Measurements from ENCODE around the gene GRK6. TPM values are rescaled to one million over a fixed set of nuclear protein-coding genes. Genes with fewer than 3 reads are reported as not detected.

Gene GRK6
- polyA plus RNA-seq, 1 donor from 2014 or later = 22.6 TPM

- Histone ChIP-seq H3K27ac (ENCODE audit: low read length) (no peak overlapping the region), H3K4me2 (ENCODE audit: low read length) (no peak overlapping the region), H3K79me2 (replicated peaks; ENCODE audit: insufficient read depth, low read length) (no peaks in the 10 kb centered on the region), H3F3A (ENCODE audit: insufficient read depth, low read length, poor library complexity, severe bottlenecking) (no peaks in the 10 kb centered on the region), H3K36me3 (ENCODE audit: insufficient read depth, low read length) (no peaks in the 10 kb centered on the region), H3K27me3 (ENCODE audit: insufficient read depth, low read depth, low read length) (no peaks in the 10 kb centered on the region), H3K9me2 (ENCODE audit: insufficient read depth, low read length) (no peaks in the 10 kb centered on the region), H4K20me1 (ENCODE audit: insufficient read depth) (no peaks in the 10 kb centered on the region), H3K9ac (ENCODE audit: low read length) (no peak overlapping the region), H3K9me3 (ENCODE audit: low read length) (no peaks in the 10 kb centered on the region), H3K4me3 (ENCODE audit: low read length) (no peak overlapping the region), H2AFZ (ENCODE audit: low read depth, low read length) (no peak overlapping the region)
- TF ChIP-seq EP300 (conservative IDR thresholded peaks at IDR 0.05; ENCODE audit: poor library complexity, severe bottlenecking) (no peak), RAD21 (conservative IDR thresholded peaks at IDR 0.05) (no peak)
Observed at GRCh38 chr5:177434942-177435738, 8.7 kb downstream of the GRK6 start.

DNA sequence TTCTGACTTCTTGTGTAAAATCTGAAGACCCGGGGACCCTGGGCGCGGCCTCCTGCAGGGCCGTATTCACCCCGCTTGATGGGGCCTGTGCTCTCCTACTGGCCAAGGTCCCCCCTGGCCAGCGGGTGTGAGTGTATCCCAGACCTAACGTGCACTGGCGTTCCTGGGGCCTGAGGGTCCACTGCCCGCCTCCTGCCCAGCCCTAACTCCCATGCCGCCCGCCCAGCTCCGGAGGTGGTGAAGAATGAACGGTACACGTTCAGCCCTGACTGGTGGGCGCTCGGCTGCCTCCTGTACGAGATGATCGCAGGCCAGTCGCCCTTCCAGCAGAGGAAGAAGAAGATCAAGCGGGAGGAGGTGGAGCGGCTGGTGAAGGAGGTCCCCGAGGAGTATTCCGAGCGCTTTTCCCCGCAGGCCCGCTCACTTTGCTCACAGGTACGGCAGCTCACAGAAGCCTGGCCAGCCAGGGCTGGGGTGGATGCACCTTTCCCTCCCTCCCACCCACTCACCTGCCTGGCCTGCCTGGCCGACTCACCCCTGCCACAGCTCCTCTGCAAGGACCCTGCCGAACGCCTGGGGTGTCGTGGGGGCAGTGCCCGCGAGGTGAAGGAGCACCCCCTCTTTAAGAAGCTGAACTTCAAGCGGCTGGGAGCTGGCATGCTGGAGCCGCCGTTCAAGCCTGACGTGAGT, 9.5 kb downstream of the GRK6 start:
- no peak overlapping the region for H3K9ac ChIP-seq (ENCODE audit: low read length)
- TF ChIP-seq SMC3 (conservative IDR thresholded peaks at IDR 0.05; ENCODE audit: poor library complexity) = no peak
- no peak for TF ChIP-seq MXI1 (conservative IDR thresholded peaks at IDR 0.05; ENCODE audit: poor library complexity, severe bottlenecking)
- TF ChIP-seq, protein P1, sequence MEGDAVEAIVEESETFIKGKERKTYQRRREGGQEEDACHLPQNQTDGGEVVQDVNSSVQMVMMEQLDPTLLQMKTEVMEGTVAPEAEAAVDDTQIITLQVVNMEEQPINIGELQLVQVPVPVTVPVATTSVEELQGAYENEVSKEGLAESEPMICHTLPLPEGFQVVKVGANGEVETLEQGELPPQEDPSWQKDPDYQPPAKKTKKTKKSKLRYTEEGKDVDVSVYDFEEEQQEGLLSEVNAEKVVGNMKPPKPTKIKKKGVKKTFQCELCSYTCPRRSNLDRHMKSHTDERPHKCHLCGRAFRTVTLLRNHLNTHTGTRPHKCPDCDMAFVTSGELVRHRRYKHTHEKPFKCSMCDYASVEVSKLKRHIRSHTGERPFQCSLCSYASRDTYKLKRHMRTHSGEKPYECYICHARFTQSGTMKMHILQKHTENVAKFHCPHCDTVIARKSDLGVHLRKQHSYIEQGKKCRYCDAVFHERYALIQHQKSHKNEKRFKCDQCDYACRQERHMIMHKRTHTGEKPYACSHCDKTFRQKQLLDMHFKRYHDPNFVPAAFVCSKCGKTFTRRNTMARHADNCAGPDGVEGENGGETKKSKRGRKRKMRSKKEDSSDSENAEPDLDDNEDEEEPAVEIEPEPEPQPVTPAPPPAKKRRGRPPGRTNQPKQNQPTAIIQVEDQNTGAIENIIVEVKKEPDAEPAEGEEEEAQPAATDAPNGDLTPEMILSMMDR (IDR thresholded peaks at IDR 0.05; ENCODE audit: poor library complexity, severe bottlenecking) = no peak
- TF ChIP-seq EP300 (conservative IDR thresholded peaks at IDR 0.05; ENCODE audit: poor library complexity, severe bottlenecking) = no peak
- no peak for TF ChIP-seq EZH2 (IDR thresholded peaks at IDR 0.05; ENCODE audit: borderline replicate concordance, insufficient read depth, low read length, poor library complexity, severe bottlenecking)
- TF ChIP-seq REST (IDR thresholded peaks at IDR 0.05; ENCODE audit: borderline replicate concordance) = no peak
- no peak for TF ChIP-seq TAF1 (IDR thresholded peaks at IDR 0.05; ENCODE audit: low read depth)
- no peak for TF ChIP-seq RAD21 (conservative IDR thresholded peaks at IDR 0.05)
- H3K36me3 ChIP-seq (ENCODE audit: insufficient read depth, low read length) = no peaks in the 10 kb centered on the region
- H3K9me2 ChIP-seq (ENCODE audit: insufficient read depth, low read length) = no peaks in the 10 kb centered on the region
- H4K20me1 ChIP-seq (ENCODE audit: insufficient read depth) = no peaks in the 10 kb centered on the region
- H3K4me3 ChIP-seq (ENCODE audit: low read length) = no peak overlapping the region
- no peak overlapping the region for H3K27ac ChIP-seq (ENCODE audit: low read length)
- H3K27me3 ChIP-seq (ENCODE audit: insufficient read depth, low read depth, low read length) = no peaks in the 10 kb centered on the region
- H3K79me2 ChIP-seq (replicated peaks; ENCODE audit: insufficient read depth, low read length) = no peaks in the 10 kb centered on the region
- H3K9me3 ChIP-seq (ENCODE audit: low read length) = no peaks in the 10 kb centered on the region
- H2AFZ ChIP-seq (ENCODE audit: low read depth, low read length) = no peak overlapping the region
- no peaks in the 10 kb centered on the region for H3F3A ChIP-seq (ENCODE audit: insufficient read depth, low read length, poor library complexity, severe bottlenecking)
- no peak overlapping the region for H3K4me2 ChIP-seq (ENCODE audit: low read length)

Data from neural cell (in vitro differentiated cells).